Kidney (tissue), 14 donors: ENCODE results near the gene PNPLA7. TPM values are rescaled to one million over a fixed set of nuclear protein-coding genes. Genes with fewer than 3 reads are reported as not detected.
"Not testable (repeated sequence)": the region's sequence is repeated elsewhere in the genome, so short reads cannot be mapped to it uniquely, and the experiment has no call there.

ENCODE experiments used
- DNase-seq, 5 donors: peaks; one replicate each; pipeline ENCODE4 v3.0.0-alpha.2; 2013 to 2020
- FAIRE-seq: peaks from 2 replicates; lab custom pipeline; 2012; peaks lifted over from hg19 to GRCh38; lab: Jason Lieb, UNC
- H3K27ac ChIP-seq, 2 donors: one replicate each; pipeline ENCODE4 v1.7.0; 2013; ENCODE audit warnings: low read depth in 2 of 2, low read length in 2 of 2, inconsistent platforms in 1 of 2
- H3K27me3 ChIP-seq: one replicate; pipeline ENCODE4 v1.7.1; 2013; ENCODE audit warnings: low read length, inconsistent platforms; ENCODE audit not compliant: control insufficient read depth, insufficient read depth
- H3K36me3 ChIP-seq, 3 donors: one replicate each; pipeline versions ENCODE4 v1.7.0 to v1.7.1; 2013; ENCODE audit warnings: low read length in 3 of 3, control low read depth in 1 of 3, inconsistent platforms in 1 of 3; ENCODE audit not compliant: insufficient read depth in 3 of 3, control insufficient read depth in 2 of 3
- H3K4me1 ChIP-seq, 3 donors: one replicate each; pipeline versions ENCODE4 v1.7.0 to v1.7.1; 2013; ENCODE audit warnings: low read length in 3 of 3, inconsistent platforms in 1 of 3, low read depth in 1 of 3; ENCODE audit not compliant: control insufficient read depth in 2 of 3, insufficient read depth in 2 of 3
- H3K4me3 ChIP-seq, 3 donors: one replicate each; pipeline versions ENCODE4 v1.7.0 to v1.8.1; 2013; ENCODE audit warnings: low read length in 3 of 3, control low read depth in 1 of 3, inconsistent platforms in 1 of 3
- H3K9ac ChIP-seq, 3 donors: one replicate each; pipeline versions ENCODE4 v1.7.0 to v1.7.1; 2013; ENCODE audit warnings: low read length in 3 of 3, control low read depth in 1 of 3, inconsistent platforms in 1 of 3
- H3K9me3 ChIP-seq, 3 donors: one replicate each; pipeline versions ENCODE4 v1.7.0 to v1.7.1; 2013; ENCODE audit warnings: low read length in 3 of 3, control low read depth in 1 of 3, inconsistent platforms in 1 of 3; ENCODE audit not compliant: control insufficient read depth in 2 of 3, insufficient read depth in 1 of 3
- CTCF ChIP-seq: IDR thresholded peaks from 3 replicates; pipeline ENCODE4 v1.5.1; 2012; ENCODE audit warnings: mild to moderate bottlenecking, moderate library complexity, borderline replicate concordance; ENCODE audit not compliant: insufficient read depth; ENCODE audit errors: extremely low read depth
- intact Hi-C: fragments of 100-400 bp; cut with DNase I; formaldehyde crosslinking; loops from one replicate; pipeline ENCODE4 v1.11.1; 2022
- polyA plus RNA-seq: library from polyadenylated mRNA; stranded (reverse); fragments of 350-450 nt; fragmentation: Illumina TruSeq; extraction: RNeasy Lipid Tissue Mini Kit (QIAGEN cat#74804); gene quantifications from one replicate; pipeline ENCODE4 v1.2.3, GENCODE V29; 2014; ENCODE audit warnings: low read depth, low replicate concordance; ENCODE audit not compliant: insufficient read depth
- total RNA-seq: library from RNA; stranded (reverse); fragmentation: NEBNext Ultra II Directional; extraction: Animal tissue kit (Norgen Biotek cat#: 25700); gene quantifications from one replicate; pipeline ENCODE4 v1.2.1, GENCODE V29; 2021
- donor health status: control.
- donor health status: control.
- donor health status: control.
- donor health status: control.
- donor health status: control.
- donor health status: DM: yes; HTN: yes; CAD: no.
- donor health status: Normal renal cell carcinoma (clear cell type).

Gene PNPLA7
- total and polyA plus RNA-seq, 2 donors from 2014 or later: 2.1 to 9.6 TPM

- no peak for TF ChIP-seq CTCF
- Histone ChIP-seq H3K4me3 (no peak overlapping the region), H3K9me3 (no peaks in the 10 kb centered on the region), H3K4me1 (peaks cover 0 to 8% (median 4%) of the 10 kb centered on the region in 3 donors), H3K27ac (no peak overlapping the region), H3K27me3 (no peaks in the 10 kb centered on the region), H3K9ac (no peak overlapping the region), H3K36me3 (peaks cover 3 to 31% (median 21%) of the 10 kb centered on the region in 3 donors)
- no peak for FAIRE-seq
- DNase-seq: no peak
- intact Hi-C loops: no loop called here
Observed at GRCh38 chr9:137575364-137575715, 25.1 kb upstream of the PNPLA7 start.

- H3K4me3 ChIP-seq: no peak overlapping the region
- intact Hi-C loops: no loop called here
- no peak for TF ChIP-seq CTCF
- H3K9ac ChIP-seq: no peak overlapping the region
- H3K27ac ChIP-seq: no peak overlapping the region
- peaks cover 3 to 31% (median 24%) of the 10 kb centered on the region in 3 donors for H3K36me3 ChIP-seq
- no peak for DNase-seq
- FAIRE-seq: no peak
- peaks cover 0 to 6% (median 4%) of the 10 kb centered on the region in 3 donors for H3K4me1 ChIP-seq
- H3K9me3 ChIP-seq: no peaks in the 10 kb centered on the region
- no peaks in the 10 kb centered on the region for H3K27me3 ChIP-seq
Observed at GRCh38 chr9:137574192-137574591, 24.0 kb upstream of the PNPLA7 start.

- no peak overlapping the region for H3K27ac ChIP-seq
- H3K4me1 ChIP-seq: no peaks in the 10 kb centered on the region
- no peak for FAIRE-seq
- intact Hi-C loops: no loop called here
- no peaks in the 10 kb centered on the region for H3K9me3 ChIP-seq
- H3K9ac ChIP-seq: no peak overlapping the region
- peaks cover under 1 to 24% (median 19%) of the 10 kb centered on the region in 3 donors for H3K36me3 ChIP-seq
- H3K4me3 ChIP-seq: no peak overlapping the region
- no peak for TF ChIP-seq CTCF
- H3K27me3 ChIP-seq: no peaks in the 10 kb centered on the region
- DNase-seq: no peak
Observed at GRCh38 chr9:137570566-137570965, 20.4 kb upstream of the PNPLA7 start.

GRCh38 chr9:137569609-137570203, 19.5 kb upstream of the PNPLA7 start:
- Histone ChIP-seq H3K27ac (no peak overlapping the region), H3K27me3 (no peaks in the 10 kb centered on the region), H3K4me1 (no peaks in the 10 kb centered on the region), H3K36me3 (peaks cover 0 to 20% (median 18%) of the 10 kb centered on the region in 3 donors), H3K4me3 (no peak overlapping the region), H3K9ac (no peak overlapping the region), H3K9me3 (no peaks in the 10 kb centered on the region)
- no peak for TF ChIP-seq CTCF
- FAIRE-seq (no peak), DNase-seq (no peak)
- intact Hi-C loops: no loop called here

GRCh38 chr9:137568445-137568844, 18.2 kb upstream of the PNPLA7 start:
- H3K4me3 ChIP-seq, H3K9ac ChIP-seq, intact Hi-C loops, H3K9me3 ChIP-seq, H3K4me1 ChIP-seq, H3K27me3 ChIP-seq, H3K27ac ChIP-seq, FAIRE-seq, DNase-seq: not testable (repeated sequence)
- peaks cover 0 to 18% (median 15%) of the 10 kb centered on the region in 3 donors for H3K36me3 ChIP-seq
